GM23338 (cell line): ENCODE data around the gene SAP130. TPM values are rescaled to one million over a fixed set of nuclear protein-coding genes. Genes with fewer than 3 reads are reported as not detected.

Experiments
- ATAC-seq: fragments of 200-7000 bp; cut with Tn5 transposase; 3 replicates; pipeline ENCODE4 v1.9.1; 2020
- DNase-seq: peaks from one replicate; pipeline ENCODE4 v3.0.0-alpha.2; 2015; ENCODE audit warnings: low spot score
- H2AFZ ChIP-seq: fragments of 200-600 bp; sonication (generic); 2 replicates; pipeline ENCODE4 v1.8.0; 2016; ENCODE audit warnings: antibody characterized with exemption, mild to moderate bottlenecking, moderate library complexity
- H3F3A ChIP-seq: fragments of 200-600 bp; sonication (generic); replicated peaks from 2 replicates; pipeline ENCODE4 v1.8.0; 2017; ENCODE audit warnings: antibody characterized with exemption, mixed run types, low read depth
- H3K27ac ChIP-seq: fragments of 200-600 bp; sonication (generic); 2 replicates; pipeline ENCODE4 v1.6.1; 2016; ENCODE audit warnings: low read depth
- H3K27me3 ChIP-seq: fragments of 200-600 bp; sonication (generic); 2 replicates; pipeline ENCODE4 v1.8.0; 2016; ENCODE audit warnings: mild to moderate bottlenecking, mixed run types, moderate library complexity; ENCODE audit not compliant: insufficient read depth
- H3K36me3 ChIP-seq: fragments of 200-600 bp; sonication (generic); 2 replicates; pipeline ENCODE4 v1.8.0; 2016; ENCODE audit warnings: mild to moderate bottlenecking; ENCODE audit not compliant: insufficient read depth
- H3K4me1 ChIP-seq: fragments of 200-600 bp; sonication (generic); 2 replicates; pipeline ENCODE4 v1.8.0; 2016; ENCODE audit warnings: mild to moderate bottlenecking, moderate library complexity; ENCODE audit not compliant: insufficient read depth
- H3K4me2 ChIP-seq: fragments of 200-600 bp; sonication (generic); 2 replicates; pipeline ENCODE4 v1.7.1; 2017; ENCODE audit warnings: mixed run types
- H3K4me3 ChIP-seq: fragments of 200-600 bp; sonication (generic); 2 replicates; pipeline ENCODE4 v1.6.1; 2016; ENCODE audit warnings: mixed run types
- H3K79me2 ChIP-seq: fragments of 200-600 bp; sonication (generic); replicated peaks from 2 replicates; pipeline ENCODE4 v1.8.0; 2017; ENCODE audit warnings: mild to moderate bottlenecking; ENCODE audit not compliant: insufficient read depth
- H3K9me2 ChIP-seq: fragments of 200-600 bp; sonication (generic); 2 replicates; pipeline ENCODE4 v1.8.0; 2017; ENCODE audit not compliant: insufficient read depth
- H4K20me1 ChIP-seq: fragments of 200-600 bp; sonication (generic); replicated peaks from 2 replicates; pipeline ENCODE4 v1.8.0; 2017; ENCODE audit warnings: mild to moderate bottlenecking; ENCODE audit not compliant: insufficient read depth
- H3K27ac Mint-ChIP-seq: 2 replicates; pipeline ENCODE4 v1.8.0; 2020; ENCODE audit warnings: inconsistent platforms, mild to moderate bottlenecking, moderate library complexity, mixed read lengths
- H3K27me3 Mint-ChIP-seq: 3 replicates; pipeline ENCODE4 v1.8.0; 2022; ENCODE audit warnings: low read depth, mild to moderate bottlenecking, moderate library complexity, mixed read lengths, inconsistent platforms; ENCODE audit not compliant: insufficient read depth, poor library complexity
- H3K36me3 Mint-ChIP-seq: 3 replicates; pipeline ENCODE4 v1.8.0; 2021; ENCODE audit warnings: low read depth, mild to moderate bottlenecking, inconsistent platforms, moderate library complexity, mixed read lengths
- H3K4me1 Mint-ChIP-seq: 3 replicates; pipeline ENCODE4 v1.8.0; 2020; ENCODE audit warnings: mild to moderate bottlenecking, inconsistent platforms, mixed read lengths
- H3K4me3 Mint-ChIP-seq: 3 replicates; pipeline ENCODE4 v1.8.0; 2021; ENCODE audit warnings: moderate library complexity, mild to moderate bottlenecking, inconsistent platforms, mixed read lengths
- H3K9me3 Mint-ChIP-seq: 3 replicates; pipeline ENCODE4 v1.8.0; 2020; ENCODE audit warnings: moderate library complexity, mild to moderate bottlenecking, inconsistent platforms, mixed read lengths
- EZH2phosphoT487 ChIP-seq: fragments of 200-600 bp; sonication (generic); IDR thresholded peaks from one replicate; pipeline ENCODE4 v1.8.1; 2018; ENCODE audit warnings: antibody characterized with exemption; ENCODE audit not compliant: unreplicated experiment
- POLR2AphosphoS5 ChIP-seq: IDR thresholded peaks from 2 replicates; pipeline ENCODE4 v1.6.1; 2016; ENCODE audit warnings: antibody characterized with exemption, low read depth
- ZNF114 ChIP-seq: fragments of 250-450 bp; sonication (Bioruptor Pico); IDR thresholded peaks from 2 replicates; pipeline ENCODE4 v1.5.0; 2020; ENCODE audit warnings: mild to moderate bottlenecking, moderate library complexity
- ZNF462 ChIP-seq: fragments of 250-450 bp; sonication (Bioruptor Pico); IDR thresholded peaks from 2 replicates; pipeline ENCODE4 v1.5.0; 2020; ENCODE audit warnings: mild to moderate bottlenecking, moderate library complexity
- polyA plus RNA-seq: library from polyadenylated mRNA; unstranded; fragments of >200 nt; fragmentation: Nextera tagmentation; extraction: Ambion mirVana; gene quantifications from 2 replicates; pipeline ENCODE4 v1.2.1, GENCODE V29; 2016
- total RNA-seq: library from RNA; depleted of rRNA; stranded (reverse); fragments of >200 nt; shearing (Covaris generic); gene quantifications from 2 replicates; pipeline ENCODE4 v1.2.3, GENCODE V29; 2014

The SAP130 gene
- total and polyA plus RNA-seq, 2 experiments from 2014 or later: 19.5 to 35.1 TPM

GRCh38 chr2:127984551-127984950 is 43.3 kb downstream of the SAP130 start (continued):
- TF ChIP-seq ZNF114 (CRISPR knock-in tag) (no peak), POLR2AphosphoS5 (no peak)

- Histone ChIP-seq H3K4me2 (no peak overlapping the region), H4K20me1 (peaks cover 4% of the 10 kb centered on the region; the same call in 1 of the 2 replicates), H2AFZ (no peak overlapping the region), H3F3A (no peaks in the 10 kb centered on the region), H3K27ac (no peak overlapping the region), H3K4me3 (no peak overlapping the region), H3K27me3 (no peaks in the 10 kb centered on the region), H3K9me2 (no peaks in the 10 kb centered on the region), H3K4me1 (no peaks in the 10 kb centered on the region), H3K79me2 (no peaks in the 10 kb centered on the region), H3K36me3 (peaks cover 4% of the 10 kb centered on the region; the same call in 1 of the 2 replicates)
- DNase-seq (no peak), ATAC-seq (no peak)
- peaks cover 42% of the 10 kb centered on the region for H3K36me3 Mint-ChIP-seq
- no peaks in the 10 kb centered on the region for H3K4me1 Mint-ChIP-seq
- no peak for TF ChIP-seq ZNF462 (CRISPR knock-in tag)
- TF ChIP-seq EZH2phosphoT487: peak; percentile 5
- no peak overlapping the region for H3K27ac Mint-ChIP-seq
- no peak overlapping the region for H3K4me3 Mint-ChIP-seq
- H3K9me3 Mint-ChIP-seq: no peaks in the 10 kb centered on the region
- peaks cover 6% of the 10 kb centered on the region for H3K27me3 Mint-ChIP-seq
Measured at GRCh38 chr2:127969446-127969845, 58.4 kb downstream of the SAP130 start.
